Activated T-cell treated with anti-CD3 and anti-CD28 coated beads, Interleukin-2, amount 50 U/mL, for 4 hours (primary cell): ENCODE data around the gene TSHB. TPM values are rescaled to one million over a fixed set of nuclear protein-coding genes. Genes with fewer than 3 reads are reported as not detected.

Experiments
- total RNA-seq, 3 donors: library from RNA; stranded (reverse); gene quantifications; one replicate each; pipeline ENCODE4 v1.2.1, GENCODE V29; 2021

The TSHB gene
- total RNA-seq, 3 donors from 2014 or later = not detected

Other genes with a start within 250 kb of the TSHB start
- gene SIKE1, start 249.1 kb upstream of the TSHB start, total RNA-seq = 10 to 100 TPM; 69.2 to 84.7 (median 77.5) TPM
- not detected for gene SYCP1, start 175.0 kb upstream of the TSHB start, total RNA-seq
- under 1 TPM in 2 of 3 donors, not detected in 1; 0.16 to 0.30 TPM for gene TSPAN2, start 59.7 kb downstream of the TSHB start, total RNA-seq